HG03280 (cell line): ENCODE measurements around the gene KCNMB1.
"Not testable (repeated sequence)": the region's sequence is repeated elsewhere in the genome, so short reads cannot be mapped to it uniquely, and the experiment has no call there.

Source experiments
- ATAC-seq: cut with Tn5 transposase; IDR thresholded peaks from one replicate; pipeline ENCODE4 v1.9.1; 2021; ENCODE audit warnings: mild to moderate bottlenecking, moderate library complexity; ENCODE audit not compliant: unreplicated experiment

The KCNMB1 gene

DNA sequence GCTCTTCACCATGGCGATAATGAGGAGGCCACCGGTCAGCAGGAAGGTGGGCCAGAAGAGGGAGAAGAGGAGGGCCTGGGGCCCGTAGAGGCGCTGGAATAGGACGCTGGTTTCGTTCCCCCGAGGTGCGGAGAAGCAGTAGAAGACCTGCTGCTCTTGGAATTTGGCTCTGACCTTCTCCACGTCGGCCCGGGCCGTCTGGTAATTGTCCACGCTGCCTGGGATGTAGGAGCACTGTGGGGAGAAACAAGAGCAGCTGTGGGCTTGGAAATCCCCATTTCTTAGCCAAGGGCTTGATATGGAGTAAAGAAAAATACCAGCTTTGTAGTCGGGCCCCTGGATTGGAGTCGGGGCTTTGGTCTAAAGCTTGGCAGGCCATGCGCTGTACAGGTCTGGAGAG is 10.4 kb downstream of the KCNMB1 start:
- no peak for ATAC-seq

DNA sequence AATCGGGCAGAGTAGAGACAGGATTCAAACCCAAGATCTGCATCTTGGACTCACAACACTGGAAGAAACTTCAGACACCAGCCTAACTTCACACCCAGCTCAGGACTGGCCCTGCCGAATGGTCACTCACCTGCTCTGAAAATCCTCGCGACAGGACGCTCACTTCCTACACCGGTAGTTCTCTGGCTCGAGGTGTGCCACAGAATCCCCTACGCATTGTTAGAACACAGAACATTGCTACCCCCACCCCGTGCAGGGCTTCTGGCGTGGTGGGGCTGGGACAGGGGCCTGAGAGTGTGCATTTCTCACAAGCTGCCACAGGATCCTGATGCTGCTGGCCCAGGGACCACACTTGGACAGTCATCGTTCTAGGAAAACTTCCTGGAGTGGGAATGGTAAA is 12.1 kb downstream of the KCNMB1 start:
- ATAC-seq: no peak

- ATAC-seq: not testable (repeated sequence)
These were observed 12.6 kb downstream of the KCNMB1 start for GRCh38 chr5:170376526-170376925.

- ATAC-seq: no peak
These were observed 13.9 kb downstream of the KCNMB1 start for GRCh38 chr5:170375283-170375682.

DNA sequence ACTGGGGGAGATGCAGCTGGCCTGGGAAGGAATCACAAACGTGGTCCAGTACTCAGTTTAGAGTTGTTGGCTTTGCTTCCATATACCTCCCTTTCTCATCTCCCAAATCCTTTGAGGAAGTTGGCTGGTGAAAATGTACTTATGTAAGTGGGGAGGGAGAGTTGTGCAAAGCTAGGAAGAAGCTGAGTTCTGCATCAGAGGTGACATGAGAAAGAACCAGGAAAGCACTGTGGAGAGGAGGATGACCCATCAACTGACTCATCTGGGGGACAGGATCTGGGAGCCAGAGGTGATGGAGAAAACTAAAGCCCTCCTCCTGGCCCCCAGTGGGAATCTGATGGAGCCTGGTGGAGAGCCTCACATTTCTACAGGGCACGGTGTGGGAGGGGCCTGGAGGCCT is 16.2 kb downstream of the KCNMB1 start:
- no peak for ATAC-seq

- ATAC-seq: no peak
These were observed 20.6 kb downstream of the KCNMB1 start for GRCh38 chr5:170368586-170368985.

GRCh38 chr5:170366276-170366675 is 22.9 kb downstream of the KCNMB1 start:
- no peak for ATAC-seq

- ATAC-seq: no peak
These were observed 23.3 kb downstream of the KCNMB1 start for GRCh38 chr5:170365831-170366230.

- no peak for ATAC-seq
These were observed 24.2 kb downstream of the KCNMB1 start for GRCh38 chr5:170365011-170365410.

GRCh38 chr5:170363671-170364070 is 25.5 kb downstream of the KCNMB1 start:
- ATAC-seq: no peak

DNA sequence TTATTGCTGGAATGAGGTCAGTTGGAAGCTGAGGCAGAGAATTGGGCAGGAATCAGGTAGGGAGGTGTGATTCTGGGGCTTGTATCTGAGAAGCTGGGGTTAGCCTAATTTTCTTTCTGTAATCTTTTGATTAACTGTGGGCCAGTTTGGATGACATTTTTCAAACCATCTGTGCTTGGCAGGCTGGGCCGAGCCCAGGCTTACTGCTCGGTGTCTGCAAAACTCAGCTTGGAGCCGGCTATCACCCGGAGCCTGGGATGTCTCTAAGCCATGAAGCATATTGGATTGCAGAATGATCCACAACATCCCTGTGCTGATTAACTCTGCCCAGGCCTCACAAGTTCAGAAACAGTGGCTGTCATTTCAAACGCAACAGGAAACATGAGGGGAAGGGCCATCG is 26.5 kb downstream of the KCNMB1 start:
- ATAC-seq: no peak

DNA sequence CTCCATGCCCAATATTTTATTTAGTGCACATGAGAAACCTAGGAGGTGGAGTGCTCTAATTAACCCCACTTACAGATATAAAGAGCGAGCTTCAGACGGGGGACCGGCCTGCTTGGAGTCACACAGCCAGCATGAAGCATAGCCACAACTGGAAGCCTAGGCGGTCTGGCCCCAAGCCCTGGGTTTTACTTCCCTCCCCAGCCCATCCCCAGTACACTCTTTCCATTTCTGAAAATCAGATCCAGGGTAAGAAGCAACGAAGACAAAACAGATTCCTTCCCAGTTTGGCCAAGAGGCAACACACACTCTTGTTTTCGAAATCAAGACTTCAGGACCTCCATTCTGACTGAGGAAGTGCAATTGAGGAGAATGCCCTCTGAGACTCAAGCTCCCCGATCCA is 27.1 kb downstream of the KCNMB1 start:
- ATAC-seq: no peak

- no peak for ATAC-seq
These were observed 27.6 kb downstream of the KCNMB1 start for GRCh38 chr5:170361616-170362015.

- ATAC-seq: no peak
These were observed 28.1 kb downstream of the KCNMB1 start for GRCh38 chr5:170361116-170361515.

- ATAC-seq: no peak
These were observed 28.5 kb downstream of the KCNMB1 start for GRCh38 chr5:170360709-170361108.

GRCh38 chr5:170357955-170358444 is 31.2 kb downstream of the KCNMB1 start:
- ATAC-seq: no peak

GRCh38 chr5:170355601-170356098 is 33.5 kb downstream of the KCNMB1 start:
- ATAC-seq: no peak

GRCh38 chr5:170353961-170354360 is 35.2 kb downstream of the KCNMB1 start:
- ATAC-seq: no peak

GRCh38 chr5:170353011-170353761 is 36.0 kb downstream of the KCNMB1 start:
- ATAC-seq: no peak

GRCh38 chr5:170348137-170348633 is 41.0 kb downstream of the KCNMB1 start:
- no peak for ATAC-seq

DNA sequence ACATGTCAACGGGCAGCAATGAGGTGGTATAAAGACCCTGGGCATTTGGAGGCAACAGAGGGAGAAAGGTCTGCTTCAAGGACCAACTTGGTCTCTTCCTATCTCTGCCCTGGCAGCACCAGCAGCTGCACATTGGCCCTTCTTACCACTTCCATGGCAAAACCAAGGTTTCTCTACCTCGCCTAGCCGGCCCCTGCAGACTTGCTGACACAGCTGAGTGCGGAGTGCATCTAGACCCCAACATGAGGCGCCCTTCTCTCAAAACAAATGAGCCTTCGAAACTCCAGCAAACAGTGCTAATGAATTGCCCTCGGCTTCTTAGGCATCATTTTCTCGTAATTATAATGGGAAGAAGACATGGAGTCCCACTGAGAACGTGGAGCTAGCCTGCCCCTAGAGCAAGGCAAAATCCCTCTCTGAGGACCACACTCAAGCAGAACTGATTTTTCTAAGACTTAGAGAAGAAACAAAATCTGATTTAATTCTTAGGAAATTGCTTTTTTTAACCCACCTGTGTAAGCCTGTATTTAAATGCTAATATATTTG is 42.1 kb downstream of the KCNMB1 start:
- no peak for ATAC-seq

- ATAC-seq: no peak
These were observed 43.2 kb downstream of the KCNMB1 start for GRCh38 chr5:170345971-170346370.
